ENCODE measurements around the gene MSH6. TPM values are rescaled to one million over a fixed set of nuclear protein-coding genes. Genes with fewer than 3 reads are reported as not detected.

Gene MSH6
- total RNA-seq, 1 donor from 2014 or later, result 140 TPM

- no peaks in the 10 kb centered on the region for H3K9me3 Mint-ChIP-seq
- H3K27me3 Mint-ChIP-seq (ENCODE audit: low read depth), result no peaks in the 10 kb centered on the region
- H3K4me3 Mint-ChIP-seq, result no peak overlapping the region
- peaks cover 16% of the 10 kb centered on the region for H3K4me1 Mint-ChIP-seq
- no peak overlapping the region for H3K27ac Mint-ChIP-seq
- H3K36me3 Mint-ChIP-seq, result no peaks in the 10 kb centered on the region
- no peak for DNase-seq (ENCODE audit: low spot score in 2 of 2, unreplicated experiment in 2 of 2)
- no peak for TF ChIP-seq CTCF (IDR thresholded peaks at IDR 0.05; ENCODE audit: unreplicated experiment)
These were observed 8.4 kb upstream of the MSH6 start for GRCh38 chr2:47774567-47774966.

DNA sequence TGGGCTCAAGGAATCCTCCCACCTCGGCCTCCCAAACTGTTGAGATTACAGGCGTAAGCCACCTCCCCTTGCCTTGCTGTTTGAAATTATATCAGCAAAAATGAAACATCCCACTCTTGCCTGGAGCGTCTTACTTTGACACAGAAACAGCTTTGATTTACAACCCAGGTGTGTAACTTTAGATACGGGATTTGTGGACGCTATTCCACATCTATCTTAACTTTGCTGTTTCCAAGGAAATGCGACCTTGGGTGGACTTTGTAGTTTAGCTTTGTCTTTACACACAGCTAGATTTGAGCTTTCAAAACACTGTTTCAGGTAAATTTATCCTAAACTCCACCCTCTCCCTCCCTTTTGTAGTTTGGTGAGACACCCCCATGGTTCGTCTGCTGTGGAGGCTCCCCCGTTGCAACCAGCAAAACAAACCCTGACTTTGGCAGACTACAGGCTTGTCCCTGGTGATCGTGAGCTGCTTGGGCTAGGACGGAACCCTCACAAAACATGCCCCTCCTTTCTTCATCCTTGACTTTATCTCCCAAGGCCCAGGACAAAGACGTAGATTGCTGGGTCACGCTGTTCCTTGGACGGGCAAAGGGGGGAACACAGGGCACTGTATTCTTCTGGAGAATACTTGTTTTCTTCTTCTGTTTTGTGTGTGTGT, 5.5 kb upstream of the MSH6 start:
- H3K27me3 Mint-ChIP-seq (ENCODE audit: low read depth), result no peaks in the 10 kb centered on the region
- H3K4me3 Mint-ChIP-seq, result no peak overlapping the region
- H3K27ac Mint-ChIP-seq, result peak overlapping the region; percentile 43
- H3K9me3 Mint-ChIP-seq, result no peaks in the 10 kb centered on the region
- H3K36me3 Mint-ChIP-seq, result no peaks in the 10 kb centered on the region
- peaks cover 16% of the 10 kb centered on the region for H3K4me1 Mint-ChIP-seq
- no peak for DNase-seq (ENCODE audit: low spot score in 2 of 2, unreplicated experiment in 2 of 2)
- TF ChIP-seq CTCF (IDR thresholded peaks at IDR 0.05; ENCODE audit: unreplicated experiment), result no peak

DNA sequence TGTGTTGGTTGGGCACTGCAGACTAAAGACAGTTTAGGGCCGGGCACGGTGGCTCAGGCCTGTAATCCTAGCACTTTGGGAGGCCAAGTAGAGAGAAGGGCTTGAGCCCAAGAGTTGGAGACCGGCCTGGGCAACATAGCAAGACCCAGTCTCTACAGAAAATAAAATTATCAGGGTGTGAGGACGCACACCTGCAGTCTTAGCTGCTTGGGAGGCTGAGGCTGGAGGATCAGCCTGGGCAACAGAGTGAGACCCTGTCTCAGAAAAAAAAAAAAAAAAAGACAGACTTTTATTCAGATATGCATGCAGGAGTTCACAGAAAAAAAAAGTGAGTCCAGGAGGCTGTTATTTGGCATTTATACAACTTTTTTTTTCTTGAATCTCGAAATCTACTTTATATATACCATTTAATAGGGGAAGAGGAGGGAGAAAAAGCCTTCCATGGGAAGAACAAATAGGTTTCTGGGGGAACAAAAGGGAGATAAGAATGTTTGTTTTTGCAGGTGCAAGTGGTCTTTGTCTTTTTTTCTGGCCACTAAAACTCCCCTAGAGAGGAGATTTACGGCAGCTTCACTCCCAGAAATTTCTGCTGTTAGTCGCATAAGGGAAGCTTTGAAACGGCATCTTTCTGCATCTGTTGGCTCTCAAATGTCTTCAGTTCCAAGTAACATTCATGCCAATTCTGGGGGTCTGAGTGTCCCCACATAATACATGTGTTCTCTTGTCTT, 4.1 kb upstream of the MSH6 start:
- Mint-ChIP-seq H3K9me3 (no peaks in the 10 kb centered on the region), H3K27ac (no peak overlapping the region), H3K4me3 (no peak overlapping the region), H3K4me1 (peaks cover 14% of the 10 kb centered on the region), H3K27me3 (ENCODE audit: low read depth) (no peaks in the 10 kb centered on the region), H3K36me3 (no peaks in the 10 kb centered on the region)
- no peak for DNase-seq (ENCODE audit: low spot score in 2 of 2, unreplicated experiment in 2 of 2)
- no peak for TF ChIP-seq CTCF (IDR thresholded peaks at IDR 0.05; ENCODE audit: unreplicated experiment)

DNA sequence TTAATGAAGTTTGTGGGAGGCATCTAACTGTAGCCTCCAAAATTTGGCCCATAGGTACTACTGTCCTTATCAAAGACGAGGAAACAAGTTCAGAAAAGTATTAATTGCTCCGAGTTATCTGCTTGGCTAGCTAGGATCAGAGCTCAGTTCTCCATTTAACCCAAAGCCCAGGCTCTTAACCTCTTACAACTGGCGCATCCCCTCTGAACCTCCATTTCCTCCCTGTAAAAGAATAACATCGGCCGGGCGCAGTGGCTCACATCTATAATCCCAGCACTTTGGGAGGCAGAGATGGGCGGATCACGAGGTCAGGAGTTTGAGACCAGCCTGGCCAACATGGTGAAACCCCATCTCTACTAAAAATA, 3.5 kb upstream of the MSH6 start:
- no peaks in the 10 kb centered on the region for H3K9me3 Mint-ChIP-seq
- H3K36me3 Mint-ChIP-seq, result no peaks in the 10 kb centered on the region
- H3K4me3 Mint-ChIP-seq, result no peak overlapping the region
- H3K4me1 Mint-ChIP-seq, result peaks cover 14% of the 10 kb centered on the region
- TF ChIP-seq CTCF (IDR thresholded peaks at IDR 0.05; ENCODE audit: unreplicated experiment), result no peak
- H3K27ac Mint-ChIP-seq, result no peak overlapping the region
- H3K27me3 Mint-ChIP-seq (ENCODE audit: low read depth), result no peaks in the 10 kb centered on the region
- no peak for DNase-seq (ENCODE audit: low spot score in 2 of 2, unreplicated experiment in 2 of 2)

- H3K4me3 Mint-ChIP-seq, result peak overlapping the region; percentile 76
- peaks cover 3% of the 10 kb centered on the region for H3K9me3 Mint-ChIP-seq
- H3K27ac Mint-ChIP-seq, result peak overlapping the region; percentile 83
- DNase-seq (ENCODE audit: low spot score in 2 of 2, unreplicated experiment in 2 of 2), result no peak
- no peak for TF ChIP-seq CTCF (IDR thresholded peaks at IDR 0.05; ENCODE audit: unreplicated experiment)
- peaks cover 19% of the 10 kb centered on the region for H3K4me1 Mint-ChIP-seq
- peaks cover 10% of the 10 kb centered on the region for H3K36me3 Mint-ChIP-seq
- no peaks in the 10 kb centered on the region for H3K27me3 Mint-ChIP-seq (ENCODE audit: low read depth)
These were observed 619 bp upstream of the MSH6 start for GRCh38 chr2:47782381-47782670.

All from mesothelial cell of epicardium (in vitro differentiated cells).